HCEC 1CT (cell line): ENCODE data around the gene TMEM127.
"Not testable (repeated sequence)": the region's sequence is repeated elsewhere in the genome, so short reads cannot be mapped to it uniquely, and the experiment has no call there.

Source experiments
- DNase-seq: peaks from one replicate; pipeline ENCODE4 v3.0.0-alpha.2; 2017

The TMEM127 gene

DNA sequence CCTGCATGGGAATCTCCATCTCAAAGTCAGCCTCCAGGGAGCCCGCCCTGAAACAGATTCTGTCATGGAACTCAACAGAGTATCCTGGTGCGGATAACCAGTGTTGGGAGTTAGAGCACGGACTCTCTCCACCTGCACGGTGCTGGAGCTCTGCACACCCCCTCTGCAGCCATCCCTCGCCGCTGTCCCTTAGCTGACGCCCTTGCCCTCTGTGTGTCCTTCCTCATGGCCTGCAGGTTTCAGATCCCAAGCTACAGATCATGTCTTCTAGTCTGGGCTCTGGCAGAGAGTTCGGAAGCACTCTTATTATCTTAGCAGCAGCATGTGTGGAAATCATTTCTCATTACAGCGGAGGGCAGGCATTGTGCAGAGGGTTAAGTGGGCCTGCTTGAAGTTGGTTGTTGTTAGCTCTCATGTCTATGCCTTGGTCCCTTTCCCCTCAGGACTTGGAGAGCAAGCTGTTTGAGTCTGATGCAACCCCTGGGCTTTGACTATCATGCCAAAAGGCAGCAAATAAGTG is 26.0 kb downstream of the TMEM127 start:
- DNase-seq, result no peak

- DNase-seq, result no peak
These were observed 26.7 kb downstream of the TMEM127 start for GRCh38 chr2:96239091-96239490.

- no peak for DNase-seq
These were observed 27.5 kb downstream of the TMEM127 start for GRCh38 chr2:96238266-96238665.

DNA sequence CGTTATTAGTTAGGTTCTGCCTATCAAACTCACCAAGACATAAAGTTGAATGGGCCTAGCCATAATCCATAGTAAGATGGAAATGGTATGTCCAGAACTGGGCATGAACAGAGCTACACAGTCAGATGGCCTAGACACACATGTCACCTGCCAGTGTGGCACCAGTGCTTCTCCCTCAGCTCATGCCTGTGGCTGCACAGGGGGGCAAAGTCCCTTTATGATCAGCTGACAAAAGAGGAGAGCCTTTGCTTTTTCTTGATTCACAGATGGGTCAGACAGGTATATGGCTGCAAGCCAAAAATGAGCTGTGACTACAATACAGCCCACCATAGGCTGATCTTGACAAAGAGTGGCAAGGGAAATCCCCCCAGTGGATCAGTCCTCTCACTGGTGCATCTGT is 28.9 kb downstream of the TMEM127 start:
- DNase-seq, result no peak

DNA sequence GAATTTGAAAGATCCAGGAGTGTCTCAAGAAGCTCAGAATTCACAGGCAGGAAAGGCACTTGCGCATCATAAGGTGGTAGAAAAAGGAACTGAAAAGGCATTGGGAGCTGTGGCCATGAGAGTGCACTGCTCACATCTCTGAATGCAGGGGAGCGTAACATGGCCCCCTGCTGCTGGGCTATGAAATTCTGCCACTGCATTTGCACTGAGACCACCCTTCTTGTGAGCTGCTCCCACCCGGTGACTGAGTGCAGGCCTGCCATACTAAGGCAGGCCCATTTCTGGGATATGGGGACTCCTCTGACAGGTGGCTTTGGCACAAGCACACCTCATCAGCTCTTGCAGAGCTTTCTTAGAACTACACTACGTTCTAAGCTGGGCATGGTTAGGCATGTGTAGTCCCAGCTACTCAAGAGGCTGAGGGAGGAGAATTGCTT is 31.9 kb downstream of the TMEM127 start:
- no peak for DNase-seq

GRCh38 chr2:96233436-96233835 is 32.4 kb downstream of the TMEM127 start:
- DNase-seq, result no peak

GRCh38 chr2:96231316-96231715 is 34.5 kb downstream of the TMEM127 start:
- DNase-seq, result no peak

GRCh38 chr2:96225016-96225533 is 40.7 kb downstream of the TMEM127 start:
- no peak for DNase-seq

DNA sequence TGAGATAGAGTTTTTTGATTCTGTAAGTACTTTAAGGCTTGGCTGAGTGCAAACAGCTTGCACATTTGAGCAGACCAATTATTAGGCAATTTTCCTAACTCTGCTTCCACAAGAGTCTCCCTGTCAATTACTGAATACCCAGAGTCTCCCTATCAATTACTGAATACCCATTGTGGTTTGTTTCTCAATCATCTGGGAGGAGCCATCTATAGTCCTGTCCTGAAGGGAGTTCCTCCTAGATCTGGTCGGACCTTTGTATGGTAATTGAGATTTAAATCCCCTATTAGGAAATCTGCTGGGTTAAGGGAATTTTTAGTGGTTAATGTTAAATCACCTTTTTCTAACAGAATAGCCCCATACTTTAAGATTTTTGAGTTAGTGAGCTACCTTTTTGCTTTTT is 44.7 kb downstream of the TMEM127 start:
- DNase-seq, result not testable (repeated sequence)

- DNase-seq, result not testable (repeated sequence)
These were observed 45.8 kb downstream of the TMEM127 start for GRCh38 chr2:96219959-96220358.

GRCh38 chr2:96218508-96219131 is 47.2 kb downstream of the TMEM127 start:
- DNase-seq, result no peak

- no peak for DNase-seq
These were observed 51.2 kb downstream of the TMEM127 start for GRCh38 chr2:96214554-96214953.

GRCh38 chr2:96213379-96213778 is 52.4 kb downstream of the TMEM127 start:
- DNase-seq, result no peak

- DNase-seq, result no peak
These were observed 53.5 kb downstream of the TMEM127 start for GRCh38 chr2:96212339-96212738.

- no peak for DNase-seq
These were observed 56.1 kb downstream of the TMEM127 start for GRCh38 chr2:96209729-96210085.

DNA sequence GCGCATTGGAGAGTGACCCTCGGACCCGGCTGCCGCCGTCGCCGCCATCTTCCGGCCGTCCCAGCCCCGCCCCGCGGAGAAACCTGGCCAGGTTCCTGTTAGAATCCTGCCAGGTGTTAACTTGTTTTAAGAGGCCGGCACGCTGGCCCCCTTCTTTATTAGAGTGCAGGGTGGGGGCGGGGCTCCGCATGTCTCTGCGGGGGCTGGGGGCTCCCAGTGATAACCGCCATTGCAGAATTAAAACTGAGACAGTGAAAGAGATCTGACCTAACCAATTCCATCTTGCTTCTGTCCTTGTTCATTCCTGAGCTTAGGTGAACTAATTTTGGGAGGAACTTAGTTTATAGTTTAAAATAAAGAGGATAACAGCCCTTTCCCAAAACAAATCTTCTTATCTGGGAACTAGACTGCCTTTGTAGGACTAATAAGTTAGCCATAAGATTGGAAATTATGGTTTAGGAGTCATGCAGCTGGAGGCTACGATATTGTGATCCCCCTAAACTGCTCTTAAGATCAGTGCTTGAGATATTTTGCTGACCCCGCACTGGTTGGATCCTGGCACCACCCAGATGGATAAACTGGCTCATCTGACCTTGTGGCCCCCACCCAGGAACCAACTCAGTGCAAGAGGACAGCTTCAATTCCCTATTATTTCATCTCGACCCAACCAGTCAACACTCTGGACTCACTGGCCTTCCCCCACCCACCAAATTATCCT is 56.6 kb downstream of the TMEM127 start:
- DNase-seq, result no peak

GRCh38 chr2:96208143-96209010 is 57.4 kb downstream of the TMEM127 start, which contains the start of gene STARD7:
Gene STARD7, minus strand, starts transcription at chr2:96208827. Its CDS starts 393 bp downstream, at chr2:96208434.
- DNase-seq, result peak; percentile 97

DNA sequence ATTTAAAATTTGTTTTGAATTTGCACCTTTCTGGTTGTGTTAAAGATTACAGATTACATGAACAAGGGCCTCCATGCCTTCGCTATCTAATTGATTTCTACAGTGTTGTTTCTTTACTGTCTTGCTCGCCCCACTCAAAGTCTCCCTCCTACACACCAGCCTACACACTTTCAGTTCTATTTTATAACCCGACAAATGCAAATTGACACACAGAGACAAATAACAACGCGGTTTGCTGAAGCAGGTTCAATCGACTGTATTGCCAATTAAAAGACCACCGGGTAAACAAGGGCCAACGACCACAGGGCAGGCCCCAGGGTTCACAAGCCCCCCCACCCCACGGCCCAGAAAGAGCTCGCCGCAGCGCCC is 58.0 kb downstream of the TMEM127 start:
- no peak for DNase-seq

GRCh38 chr2:96207073-96207773 is 58.6 kb downstream of the TMEM127 start:
- no peak for DNase-seq

GRCh38 chr2:96205888-96206287 is 59.9 kb downstream of the TMEM127 start:
- peak; percentile 79 for DNase-seq

DNA sequence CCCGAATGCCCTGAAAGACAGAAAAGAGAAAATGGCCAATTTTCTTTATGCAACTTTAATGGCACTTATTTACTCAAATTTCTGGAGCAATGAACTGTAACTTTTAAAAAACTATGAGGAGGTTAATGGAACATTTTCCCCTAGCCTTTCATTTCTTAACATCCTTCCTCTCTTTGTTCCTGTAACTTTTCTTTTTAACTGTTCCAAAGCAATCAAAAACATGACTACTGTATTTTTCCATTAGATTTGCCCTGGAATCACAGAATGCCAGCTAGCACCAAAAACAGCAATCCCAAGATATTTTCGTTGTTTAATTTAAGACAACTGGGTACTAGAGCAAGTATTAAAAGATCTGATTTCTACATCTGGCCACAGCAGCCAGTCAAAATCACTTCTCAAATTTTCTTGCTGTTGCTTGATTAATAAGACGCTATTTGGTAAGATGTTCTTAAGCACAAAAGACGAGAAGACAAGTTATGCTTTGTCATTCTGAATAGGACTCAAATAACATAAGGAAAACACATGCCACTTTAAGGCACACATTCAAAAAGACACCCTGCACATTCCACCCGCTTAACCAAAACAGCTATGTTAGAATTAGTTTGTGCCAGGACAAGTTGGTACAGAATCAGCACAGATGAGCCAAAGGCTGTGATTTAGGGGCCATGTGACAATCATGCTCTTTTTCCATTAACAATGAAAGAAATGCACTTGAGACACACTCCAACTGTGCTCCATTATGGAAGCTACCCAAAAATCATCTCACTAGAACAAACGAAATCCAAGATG is 60.8 kb downstream of the TMEM127 start:
- no peak for DNase-seq
